NCI-H1105 treated with DMSO at 0.1 percent for 48 hours (cell line): ENCODE results near the gene MCF2.
A peak's percentile ranks its signal among the peaks of the same experiment; 100 is the strongest.
"Not testable (repeated sequence)": the region's sequence is repeated elsewhere in the genome, so short reads cannot be mapped to it uniquely, and the experiment has no call there.

ENCODE experiments used
- DNase-seq: peaks from one replicate; lab custom pipeline; 2025; lab: John Stamatoyannopoulos, UW

MCF2 gene, protein sequence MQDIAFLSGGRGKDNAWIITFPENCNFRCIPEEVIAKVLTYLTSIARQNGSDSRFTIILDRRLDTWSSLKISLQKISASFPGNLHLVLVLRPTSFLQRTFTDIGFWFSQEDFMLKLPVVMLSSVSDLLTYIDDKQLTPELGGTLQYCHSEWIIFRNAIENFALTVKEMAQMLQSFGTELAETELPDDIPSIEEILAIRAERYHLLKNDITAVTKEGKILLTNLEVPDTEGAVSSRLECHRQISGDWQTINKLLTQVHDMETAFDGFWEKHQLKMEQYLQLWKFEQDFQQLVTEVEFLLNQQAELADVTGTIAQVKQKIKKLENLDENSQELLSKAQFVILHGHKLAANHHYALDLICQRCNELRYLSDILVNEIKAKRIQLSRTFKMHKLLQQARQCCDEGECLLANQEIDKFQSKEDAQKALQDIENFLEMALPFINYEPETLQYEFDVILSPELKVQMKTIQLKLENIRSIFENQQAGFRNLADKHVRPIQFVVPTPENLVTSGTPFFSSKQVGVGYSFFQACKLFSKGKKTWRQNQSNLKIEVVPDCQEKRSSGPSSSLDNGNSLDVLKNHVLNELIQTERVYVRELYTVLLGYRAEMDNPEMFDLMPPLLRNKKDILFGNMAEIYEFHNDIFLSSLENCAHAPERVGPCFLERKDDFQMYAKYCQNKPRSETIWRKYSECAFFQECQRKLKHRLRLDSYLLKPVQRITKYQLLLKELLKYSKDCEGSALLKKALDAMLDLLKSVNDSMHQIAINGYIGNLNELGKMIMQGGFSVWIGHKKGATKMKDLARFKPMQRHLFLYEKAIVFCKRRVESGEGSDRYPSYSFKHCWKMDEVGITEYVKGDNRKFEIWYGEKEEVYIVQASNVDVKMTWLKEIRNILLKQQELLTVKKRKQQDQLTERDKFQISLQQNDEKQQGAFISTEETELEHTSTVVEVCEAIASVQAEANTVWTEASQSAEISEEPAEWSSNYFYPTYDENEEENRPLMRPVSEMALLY

DNA sequence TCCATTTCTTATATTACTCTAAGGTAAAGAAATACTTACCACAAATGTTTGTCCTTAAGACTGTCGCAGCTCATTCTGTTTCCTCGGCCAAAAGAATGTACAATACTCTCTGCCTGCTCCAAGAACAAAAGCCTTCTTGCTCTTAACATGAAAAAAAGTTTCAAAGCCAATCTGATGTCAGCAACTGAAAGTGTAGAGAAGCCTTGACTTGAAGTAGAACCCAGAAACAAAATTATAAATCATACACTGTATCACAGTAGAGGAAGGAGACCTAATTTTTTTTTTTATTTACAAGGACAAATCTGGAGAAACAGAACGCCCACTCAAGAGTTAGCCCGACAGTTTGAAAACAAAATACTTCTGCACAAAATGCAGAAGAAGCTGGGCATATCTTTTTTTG lies at the start of gene MCF2:
Gene MCF2 (minus strand): TSS at position 101 of the 400 bp plus-strand sequence. CDS start 56,423 bp downstream, outside the sequence.
- no peak for DNase-seq

DNA sequence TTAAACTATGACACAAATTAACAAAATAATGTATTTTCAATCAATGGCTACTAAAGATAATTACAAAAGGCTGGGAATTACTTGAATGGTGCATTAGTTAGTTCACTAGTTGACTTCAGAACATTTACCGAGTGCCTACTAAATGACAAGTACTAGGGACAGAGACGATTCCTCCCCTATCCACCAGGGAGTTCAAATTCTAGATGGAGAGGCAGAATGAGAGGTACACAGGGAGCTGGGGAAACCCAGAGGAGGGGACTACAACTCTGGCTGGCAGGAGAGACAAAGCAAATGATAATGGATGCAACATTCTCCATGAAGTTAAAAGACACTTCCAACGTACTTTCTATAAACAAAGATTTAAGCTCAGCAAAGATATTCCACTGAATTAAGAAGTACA lies 43.1 kb upstream of the MCF2 start:
- no peak for DNase-seq

DNA sequence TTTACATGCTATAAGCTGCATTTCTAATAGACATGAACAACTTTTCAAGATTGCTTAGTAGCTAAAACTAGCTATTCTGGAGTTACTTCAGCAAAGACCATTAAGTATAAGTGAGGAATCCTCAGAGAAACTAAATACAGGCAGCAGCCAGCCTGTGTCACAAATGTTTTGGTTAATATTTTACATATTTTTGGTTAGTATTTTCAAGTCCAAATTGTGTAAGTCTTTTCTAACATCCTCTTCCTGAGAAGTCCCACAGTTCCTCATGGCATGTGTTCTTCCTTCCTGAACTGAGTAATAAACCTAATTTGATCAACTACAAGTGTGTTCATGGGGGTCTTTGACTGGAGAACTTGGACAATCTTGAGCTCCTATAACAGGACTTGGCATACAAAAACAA lies 42.4 kb upstream of the MCF2 start:
- no peak for DNase-seq

DNA sequence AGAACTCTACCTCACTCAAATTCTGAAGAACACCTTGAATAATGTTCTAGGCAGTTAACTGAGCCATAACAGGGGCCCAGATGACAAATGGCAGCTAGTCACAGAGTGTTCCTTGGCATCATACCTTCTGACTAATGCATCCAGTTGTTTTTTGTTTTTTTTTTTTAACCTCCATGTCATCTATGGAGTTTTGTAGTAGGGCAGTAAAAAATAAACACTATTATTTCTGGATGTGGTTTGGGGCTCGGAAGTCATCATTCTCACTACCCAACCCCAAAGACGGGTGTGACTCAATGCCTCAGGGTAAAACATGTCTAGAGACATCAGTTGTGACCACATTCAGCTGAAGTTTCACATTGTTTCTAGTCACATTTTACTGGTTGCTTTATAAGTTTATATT lies 31.2 kb upstream of the MCF2 start:
- DNase-seq: no peak

DNA sequence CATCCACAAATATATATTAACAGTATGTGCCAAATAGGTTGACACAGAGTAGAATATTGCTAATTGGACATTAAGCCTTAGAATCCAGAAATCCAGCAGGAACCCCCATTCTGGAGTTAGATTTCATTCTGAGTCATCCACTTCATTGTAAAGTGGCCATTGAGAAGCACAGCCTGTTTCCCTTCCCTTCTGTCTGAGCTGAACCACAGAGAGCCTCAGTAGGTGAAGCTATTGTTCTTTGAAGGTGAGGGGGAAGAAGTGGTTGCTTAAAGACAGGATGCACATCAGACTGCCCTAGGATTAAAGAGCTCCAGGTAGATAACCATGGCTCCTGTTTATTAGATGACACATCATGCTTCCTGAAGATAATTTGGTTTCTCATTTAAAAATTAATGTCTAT lies 30.6 kb upstream of the MCF2 start:
- DNase-seq: no peak

DNA sequence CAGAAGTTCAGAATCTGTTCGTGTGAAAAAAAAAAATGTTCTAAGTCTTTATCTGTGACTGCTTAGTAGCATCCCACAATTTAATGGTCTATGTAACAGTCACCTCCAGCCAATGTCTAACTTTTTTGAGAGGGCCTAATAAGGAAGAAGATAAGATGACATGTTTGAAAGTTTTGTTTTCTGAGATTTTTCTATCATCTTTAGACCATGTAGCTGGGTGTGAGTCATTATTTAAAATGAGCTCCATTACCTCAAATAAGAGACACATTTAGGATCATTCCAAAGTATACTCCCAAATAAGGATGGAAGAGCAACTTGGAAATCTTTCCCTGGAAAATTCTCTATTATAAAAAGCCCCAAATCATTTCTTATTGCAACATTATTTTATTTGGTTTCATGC lies 28.2 kb upstream of the MCF2 start:
- DNase-seq: no peak

DNA sequence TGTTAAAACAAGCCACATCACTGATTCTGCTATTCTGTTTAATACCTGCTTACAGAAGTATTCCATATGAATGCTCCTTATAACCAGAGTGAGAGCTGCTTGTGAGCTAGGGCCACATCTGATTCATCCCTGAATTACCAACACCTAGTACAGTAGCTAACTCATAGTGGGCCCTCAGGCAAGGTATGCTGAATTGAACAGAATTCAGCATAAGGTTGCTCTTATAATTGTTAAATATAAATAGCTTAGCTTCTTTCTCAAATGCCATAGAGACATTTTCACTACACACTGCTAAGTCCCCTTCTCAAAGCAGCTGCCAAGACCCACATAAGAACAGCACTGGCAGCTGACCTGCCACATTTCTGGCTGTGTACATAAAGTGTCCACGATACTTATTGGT lies 27.0 kb upstream of the MCF2 start:
- DNase-seq: no peak

DNA sequence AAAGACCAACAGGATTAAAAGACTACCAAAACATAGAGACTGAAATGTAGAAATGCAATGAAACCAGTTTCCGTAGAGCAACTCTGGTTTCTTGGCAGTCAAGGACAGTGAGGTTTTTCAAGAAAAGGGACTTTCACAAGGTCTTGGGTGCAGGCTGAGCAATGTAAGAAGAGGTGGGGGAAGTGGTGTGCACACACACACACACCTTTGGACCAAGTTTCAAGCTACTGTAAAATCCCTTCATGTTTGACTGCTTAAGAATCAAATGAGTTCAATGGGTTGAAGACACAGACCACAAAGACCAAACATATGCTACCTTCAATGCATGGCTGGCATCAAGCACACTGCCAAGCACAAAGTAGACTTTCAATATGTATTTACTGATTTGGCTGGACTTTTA lies 17.8 kb upstream of the MCF2 start:
- no peak for DNase-seq

DNA sequence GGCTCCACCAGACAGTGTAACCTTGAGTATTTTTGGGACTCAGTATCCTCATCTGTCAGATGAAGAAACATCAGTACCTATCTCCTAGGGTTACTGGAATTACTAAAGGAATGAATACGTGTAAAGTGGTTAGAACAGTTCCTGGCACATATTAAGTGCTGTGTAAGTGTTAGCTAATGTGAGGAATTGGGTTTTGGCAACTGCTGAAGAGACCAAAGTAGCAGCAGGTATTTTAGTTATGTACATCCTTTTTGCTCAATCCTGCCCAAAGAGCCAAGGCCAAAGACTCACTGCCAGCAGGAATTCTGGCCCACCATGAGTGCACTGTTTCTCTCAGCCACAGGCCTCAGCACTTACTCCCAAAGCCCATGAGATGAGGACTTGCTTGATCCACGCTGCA lies 16.7 kb upstream of the MCF2 start:
- no peak for DNase-seq

DNA sequence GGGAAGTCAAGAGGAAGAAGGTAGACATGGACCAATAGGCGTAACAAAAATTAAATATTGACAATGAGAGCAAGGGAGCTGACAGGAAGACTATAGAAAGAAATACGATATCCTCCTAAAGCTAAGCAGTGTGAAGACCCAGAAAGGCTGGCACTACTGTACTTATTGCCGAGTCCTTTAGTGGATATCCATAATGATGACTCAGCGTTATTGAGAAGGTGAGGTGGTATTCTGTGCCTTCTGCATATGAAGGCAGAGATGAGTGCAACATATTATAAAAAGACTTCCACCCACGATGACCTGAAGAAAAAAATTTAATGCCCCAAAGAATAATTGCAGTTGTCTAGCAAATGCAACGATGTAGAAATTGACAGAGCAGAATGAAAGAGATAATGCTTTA lies 13.0 kb upstream of the MCF2 start:
- no peak for DNase-seq

DNA sequence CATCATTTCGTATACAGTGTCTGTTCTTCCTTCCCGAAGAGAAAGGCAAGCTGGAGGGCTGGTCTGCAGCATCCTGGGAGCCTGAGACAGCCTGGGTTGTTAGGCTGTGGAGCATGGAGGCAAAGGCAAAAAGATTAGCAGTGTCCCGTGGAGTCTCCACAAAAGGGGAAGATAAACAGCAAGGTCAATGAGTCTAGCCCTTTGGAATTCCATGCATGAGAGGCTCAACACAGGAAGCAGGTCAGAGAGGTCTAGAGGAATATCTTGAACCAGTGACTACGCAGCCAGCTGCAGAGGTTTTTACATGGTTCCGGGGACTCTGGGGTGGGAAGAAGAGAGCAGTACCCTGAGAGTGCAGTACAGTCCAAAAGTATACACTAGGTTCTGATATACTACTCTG lies 12.2 kb upstream of the MCF2 start:
- no peak for DNase-seq

DNA sequence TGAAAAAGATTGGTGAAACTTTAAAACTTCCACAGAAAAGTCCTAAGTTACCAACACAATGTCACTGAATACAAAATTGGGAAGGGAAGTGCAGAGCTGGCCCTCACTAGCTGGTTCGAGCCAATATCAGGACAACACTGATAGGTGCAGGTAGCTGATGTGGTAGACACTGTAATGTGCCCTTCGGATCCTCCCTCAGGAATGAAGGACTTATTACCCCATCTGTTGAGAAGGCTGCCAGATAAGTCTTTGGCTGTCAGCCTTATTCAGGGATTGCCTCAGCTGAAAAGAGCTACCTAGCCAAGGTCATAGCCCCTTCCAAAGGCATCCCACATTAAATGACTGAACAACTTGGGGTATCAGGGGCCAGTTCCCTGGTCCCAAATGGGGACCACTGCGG lies 5.3 kb downstream of the MCF2 start:
- no peak for DNase-seq

DNA sequence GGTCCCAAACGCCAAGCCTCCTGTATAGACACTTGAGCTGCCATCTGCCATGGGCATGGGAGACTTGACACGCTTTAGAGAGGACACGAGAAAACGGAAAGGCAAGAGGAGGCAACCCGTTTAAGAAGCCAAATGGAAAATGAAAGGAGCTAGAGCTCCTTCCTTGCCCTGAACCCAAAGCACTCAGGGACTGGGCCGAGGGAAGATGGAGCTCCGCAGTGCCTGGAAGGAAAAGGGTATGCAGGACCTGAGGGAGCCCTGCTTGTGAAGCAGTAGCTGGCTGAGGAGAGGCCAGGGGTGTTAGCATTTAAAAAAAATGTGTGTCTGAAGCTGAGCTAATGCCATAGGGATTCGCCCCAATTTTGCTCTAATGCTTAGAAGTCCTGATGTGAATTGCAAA lies 15.1 kb downstream of the MCF2 start:
- DNase-seq: no peak

DNA sequence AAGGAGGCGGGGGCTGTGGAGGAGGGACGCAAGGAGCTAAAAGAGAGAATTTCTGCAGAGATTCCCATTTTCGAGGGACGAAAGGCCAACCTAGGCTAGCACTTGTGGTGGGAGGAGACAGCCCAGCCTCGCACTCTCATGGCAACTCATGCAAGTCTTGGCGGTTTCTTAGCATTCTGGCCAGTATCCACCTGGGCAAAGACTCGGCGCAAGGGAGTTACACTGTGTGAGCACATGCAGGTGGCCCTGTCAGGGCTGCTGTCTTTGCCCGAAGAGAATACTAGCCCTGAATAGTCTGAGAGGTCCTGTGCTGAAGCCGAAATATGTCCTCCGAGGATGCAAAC lies 15.5 kb downstream of the MCF2 start:
- DNase-seq: no peak

DNA sequence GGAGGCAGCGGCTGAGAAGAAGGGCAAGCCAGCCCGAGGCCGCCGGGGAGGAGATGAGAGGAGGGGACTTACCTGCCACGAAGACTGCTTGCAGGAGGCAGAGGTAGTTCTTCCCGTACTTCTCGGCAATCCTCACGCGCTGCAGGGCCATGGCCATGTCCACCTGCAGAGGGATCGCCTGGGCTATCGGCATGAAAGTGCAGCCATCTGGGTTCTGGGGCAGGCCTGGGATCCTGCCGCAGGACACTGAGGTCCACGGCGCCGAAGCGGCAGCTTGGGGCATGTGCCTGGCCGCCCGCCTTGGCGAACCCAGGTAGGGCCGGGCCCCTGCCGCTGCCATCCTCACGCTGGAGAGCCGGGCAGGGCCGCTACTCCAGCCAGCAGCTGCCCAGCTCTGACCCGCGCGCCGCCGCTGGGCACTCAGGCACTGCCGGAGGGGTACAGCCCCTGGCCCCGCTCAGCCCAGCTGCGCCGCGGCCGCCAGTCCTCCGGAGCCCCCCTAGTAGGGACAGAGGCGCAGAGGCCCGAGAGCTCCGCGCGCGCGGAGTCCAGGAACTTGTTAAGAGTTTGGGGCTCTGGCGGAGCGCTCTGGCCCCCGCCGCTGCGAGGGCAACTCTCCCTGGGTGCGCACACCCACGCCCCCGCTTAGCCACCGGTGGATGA lies 16.0 kb downstream of the MCF2 start:
- no peak for DNase-seq

DNA sequence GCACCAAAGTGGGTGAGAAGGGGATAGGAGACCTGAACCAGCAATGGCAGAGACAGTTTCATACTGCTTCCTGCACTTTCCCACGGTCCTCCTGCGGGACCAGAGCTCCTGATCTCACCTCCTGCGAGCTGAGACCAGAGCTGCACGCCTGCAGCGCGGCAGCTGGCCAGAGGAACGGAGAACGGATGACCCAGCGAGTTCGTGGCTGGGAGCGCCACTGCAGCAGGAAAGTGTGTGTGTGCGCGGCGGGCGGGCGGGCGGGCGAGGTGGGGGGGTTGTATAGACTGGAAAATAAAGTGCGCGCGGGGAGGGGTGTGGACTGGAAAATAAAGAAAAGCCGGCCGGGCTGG lies 16.5 kb downstream of the MCF2 start:
- peak; percentile 5 for DNase-seq

DNA sequence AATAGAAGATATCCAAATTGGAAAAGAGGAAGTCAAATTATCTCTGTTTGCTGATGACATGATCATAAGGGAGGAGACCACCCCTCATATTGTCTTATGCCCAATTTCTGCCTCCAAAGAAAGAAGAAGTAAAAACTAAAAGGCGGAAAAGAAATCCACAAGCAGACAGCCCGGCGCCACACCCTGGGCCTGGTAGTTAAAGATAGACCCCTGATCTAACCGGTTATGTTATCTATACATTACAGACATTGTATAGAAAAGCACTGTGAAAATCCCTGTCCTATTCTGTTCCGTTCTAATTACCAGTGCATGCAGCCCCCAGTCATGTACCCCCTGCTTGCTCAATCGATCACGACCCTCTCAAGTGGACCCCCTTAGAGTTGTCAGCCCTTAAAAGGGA lies 22.8 kb downstream of the MCF2 start:
- not testable (repeated sequence) for DNase-seq

DNA sequence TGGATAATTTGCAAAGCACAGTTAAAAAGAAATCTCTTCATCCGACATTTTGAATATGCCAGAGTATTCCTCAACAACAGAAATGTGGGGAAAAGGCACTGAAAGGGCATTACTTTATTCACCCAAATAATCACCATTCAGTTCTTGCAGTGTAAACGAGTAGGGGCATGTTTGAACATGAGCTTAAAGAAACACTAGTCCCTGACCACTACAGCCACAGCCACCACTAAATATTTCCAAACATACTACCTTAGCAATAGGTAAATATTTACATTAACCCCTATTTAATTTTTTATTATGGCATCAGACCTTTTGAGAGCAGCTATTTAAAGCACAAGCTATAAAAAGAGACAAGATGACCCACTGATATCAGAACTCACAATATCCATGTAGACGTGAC lies 27.6 kb downstream of the MCF2 start:
- no peak for DNase-seq

DNA sequence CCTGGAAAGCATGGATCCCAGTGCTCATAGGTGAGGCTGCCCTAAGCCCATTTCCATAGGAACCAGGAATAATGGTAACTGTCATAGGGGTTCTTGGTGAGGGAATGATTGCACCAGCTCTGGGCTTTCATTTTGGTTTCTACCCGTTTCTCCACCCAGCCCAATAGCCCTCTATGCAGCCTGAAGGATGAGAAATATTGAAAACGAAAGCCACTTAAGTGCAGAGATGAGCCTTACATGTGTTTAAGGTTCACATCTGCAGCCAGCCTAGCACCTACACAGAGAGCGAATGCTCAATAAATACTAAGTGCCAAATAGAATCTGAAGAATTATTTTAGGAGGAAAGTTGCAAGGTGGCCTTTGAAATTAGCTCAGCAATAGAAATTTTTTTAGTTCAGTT lies 60.4 kb downstream of the MCF2 start:
- DNase-seq: no peak

DNA sequence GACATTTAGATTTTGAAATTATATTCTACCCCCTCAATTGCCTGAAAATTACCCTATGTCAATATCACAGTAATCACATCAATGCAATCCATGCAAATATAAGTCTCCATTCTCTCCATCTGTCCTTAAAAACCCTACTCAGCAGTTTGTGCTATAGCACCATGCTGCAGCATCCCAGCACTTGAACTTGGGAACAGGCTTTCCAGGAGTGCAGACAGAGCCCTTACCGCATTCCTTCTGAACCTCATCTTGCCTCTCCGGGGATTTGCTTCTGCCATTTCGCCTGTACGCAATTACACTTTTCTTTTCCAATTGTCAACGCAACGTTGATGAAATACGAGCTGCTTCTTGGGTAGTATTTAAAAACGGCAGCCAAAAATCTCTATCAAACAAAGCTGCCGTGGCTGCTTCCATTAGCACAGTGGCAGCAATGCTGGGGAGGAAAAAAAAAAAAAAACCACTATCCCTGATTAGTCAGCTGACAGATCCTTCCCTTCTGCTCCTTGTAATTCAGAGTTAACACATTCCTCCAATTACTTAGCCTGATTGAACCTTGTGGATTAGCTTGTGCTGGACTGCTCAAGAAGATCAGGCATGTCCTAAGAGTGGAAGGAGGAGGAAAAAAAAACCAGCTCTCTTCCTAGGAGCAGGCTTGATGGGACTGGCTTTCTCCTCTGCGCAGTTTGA lies 65.6 kb downstream of the MCF2 start:
- DNase-seq: peak; percentile 18

DNA sequence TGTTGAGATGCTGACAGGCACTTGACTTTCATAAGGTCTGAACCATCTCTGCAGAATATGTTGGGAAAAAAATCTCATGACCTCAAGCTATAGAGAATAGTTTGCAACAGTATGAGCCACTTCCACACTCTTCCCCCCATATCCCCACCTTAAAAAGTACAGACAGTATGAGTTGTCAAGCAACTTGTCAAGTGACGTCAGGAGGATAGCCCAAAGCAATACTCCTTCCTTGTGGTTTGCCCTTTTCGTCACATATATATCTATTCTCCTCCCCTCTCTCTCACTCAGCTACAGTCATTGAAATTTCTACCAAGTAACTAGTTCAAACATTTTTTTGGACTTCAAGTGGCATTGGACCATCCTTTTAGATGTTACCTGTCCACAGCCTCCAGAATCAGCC lies 67.7 kb downstream of the MCF2 start:
- DNase-seq: no peak

DNA sequence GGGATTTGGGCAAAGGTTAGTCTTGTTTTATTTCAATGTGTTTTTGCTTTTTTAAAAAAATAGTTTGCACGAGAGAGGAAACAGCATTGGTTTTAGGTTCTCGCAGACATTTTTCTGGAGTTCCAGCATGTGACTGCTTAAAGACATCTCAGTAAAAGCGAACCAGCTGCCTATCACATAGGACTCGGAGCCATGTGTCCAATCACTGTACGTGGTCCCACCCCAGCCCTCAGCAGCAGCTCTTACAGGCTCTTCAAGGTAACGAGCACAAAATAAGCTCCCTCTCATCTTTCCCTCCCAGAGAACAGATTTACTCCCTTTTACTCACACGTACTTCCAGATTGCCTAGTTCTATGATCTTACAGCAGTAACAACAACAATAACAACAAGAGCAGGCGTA lies 68.7 kb downstream of the MCF2 start:
- no peak for DNase-seq
